ENCODE results near the gene RD3L. TPM values are rescaled to one million over a fixed set of nuclear protein-coding genes. Genes with fewer than 3 reads are reported as not detected.

RD3L gene
- polyA plus RNA-seq, 1 experiment, result not detected

DNA sequence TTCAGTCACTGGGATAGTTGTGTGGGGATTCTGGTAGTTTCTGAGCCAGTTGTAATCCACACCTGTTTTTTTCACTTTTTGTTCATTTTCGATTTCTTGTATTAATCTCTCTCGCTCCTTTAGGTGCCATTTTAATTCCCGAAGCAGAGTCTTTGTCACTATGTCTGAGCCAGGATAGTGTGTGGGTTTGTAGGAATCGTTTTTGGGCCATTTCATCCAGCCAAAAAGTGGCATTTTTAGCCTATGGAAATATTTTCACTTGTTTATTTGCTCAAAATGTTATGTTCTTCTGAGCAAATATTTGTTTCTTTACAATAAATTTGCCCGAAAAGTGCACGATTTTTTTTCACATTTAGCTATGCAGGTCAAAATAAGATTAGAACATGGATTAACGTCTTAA is 867 bp downstream of the RD3L start:
- Histone ChIP-seq H3K36me3 (ENCODE audit: control insufficient read depth, insufficient read depth, low read length) (no peaks in the 10 kb centered on the region), H3K4me3 (ENCODE audit: low read depth, low read length) (no peak overlapping the region), H3K27me3 (ENCODE audit: control insufficient read depth, insufficient read depth, low read length) (peaks cover 4% of the 10 kb centered on the region)
- TF ChIP-seq, protein P1, sequence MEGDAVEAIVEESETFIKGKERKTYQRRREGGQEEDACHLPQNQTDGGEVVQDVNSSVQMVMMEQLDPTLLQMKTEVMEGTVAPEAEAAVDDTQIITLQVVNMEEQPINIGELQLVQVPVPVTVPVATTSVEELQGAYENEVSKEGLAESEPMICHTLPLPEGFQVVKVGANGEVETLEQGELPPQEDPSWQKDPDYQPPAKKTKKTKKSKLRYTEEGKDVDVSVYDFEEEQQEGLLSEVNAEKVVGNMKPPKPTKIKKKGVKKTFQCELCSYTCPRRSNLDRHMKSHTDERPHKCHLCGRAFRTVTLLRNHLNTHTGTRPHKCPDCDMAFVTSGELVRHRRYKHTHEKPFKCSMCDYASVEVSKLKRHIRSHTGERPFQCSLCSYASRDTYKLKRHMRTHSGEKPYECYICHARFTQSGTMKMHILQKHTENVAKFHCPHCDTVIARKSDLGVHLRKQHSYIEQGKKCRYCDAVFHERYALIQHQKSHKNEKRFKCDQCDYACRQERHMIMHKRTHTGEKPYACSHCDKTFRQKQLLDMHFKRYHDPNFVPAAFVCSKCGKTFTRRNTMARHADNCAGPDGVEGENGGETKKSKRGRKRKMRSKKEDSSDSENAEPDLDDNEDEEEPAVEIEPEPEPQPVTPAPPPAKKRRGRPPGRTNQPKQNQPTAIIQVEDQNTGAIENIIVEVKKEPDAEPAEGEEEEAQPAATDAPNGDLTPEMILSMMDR (IDR thresholded peaks at IDR 0.05; ENCODE audit: insufficient read depth, low read depth, low read length), result no peak
- no peak for DNase-seq (ENCODE audit: low read depth)
- ChIA-PET CTCF (interaction anchor here (1.2 to 2.7 kb wide), 2 partner anchors 10 to 13 kb away, joined by 4 to 7 read pairs; partner anchors contain the start of gene TDRD9), POLR2A (no interaction called here)

DNA sequence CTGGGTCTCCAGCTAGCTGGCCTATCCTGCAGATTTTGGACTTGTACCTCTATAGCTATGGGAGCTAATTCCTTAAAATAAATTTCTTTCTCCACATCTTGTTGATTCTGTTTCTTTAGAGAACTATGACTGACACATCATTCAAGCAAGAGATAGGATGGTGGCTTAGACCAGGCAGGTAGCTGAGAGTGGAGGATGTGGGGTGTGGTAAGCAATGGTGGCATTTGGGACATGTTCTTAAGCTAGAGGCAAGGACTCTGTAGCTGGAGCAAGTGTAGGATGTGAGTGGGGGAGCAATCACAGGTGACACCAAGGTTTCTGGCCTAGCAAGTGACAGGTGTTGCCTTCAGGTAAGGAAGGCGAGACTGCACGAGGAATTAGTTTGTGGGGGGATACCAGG is 7.2 kb downstream of the RD3L start:
- Histone ChIP-seq H3K4me3 (ENCODE audit: low read depth, low read length) (no peak overlapping the region), H3K36me3 (ENCODE audit: control insufficient read depth, insufficient read depth, low read length) (no peaks in the 10 kb centered on the region), H3K27me3 (ENCODE audit: control insufficient read depth, insufficient read depth, low read length) (peaks cover 2% of the 10 kb centered on the region)
- TF ChIP-seq, protein P1 (IDR thresholded peaks at IDR 0.05; ENCODE audit: insufficient read depth, low read depth, low read length), result no peak
- no peak for DNase-seq (ENCODE audit: low read depth)
- POLR2A ChIA-PET, result no interaction called here
- CTCF ChIA-PET, result interaction anchor here (1.2 kb wide), 1 partner anchor 12 kb away, joined by 3 read pairs; no protein-coding TSS in a partner anchor

DNA sequence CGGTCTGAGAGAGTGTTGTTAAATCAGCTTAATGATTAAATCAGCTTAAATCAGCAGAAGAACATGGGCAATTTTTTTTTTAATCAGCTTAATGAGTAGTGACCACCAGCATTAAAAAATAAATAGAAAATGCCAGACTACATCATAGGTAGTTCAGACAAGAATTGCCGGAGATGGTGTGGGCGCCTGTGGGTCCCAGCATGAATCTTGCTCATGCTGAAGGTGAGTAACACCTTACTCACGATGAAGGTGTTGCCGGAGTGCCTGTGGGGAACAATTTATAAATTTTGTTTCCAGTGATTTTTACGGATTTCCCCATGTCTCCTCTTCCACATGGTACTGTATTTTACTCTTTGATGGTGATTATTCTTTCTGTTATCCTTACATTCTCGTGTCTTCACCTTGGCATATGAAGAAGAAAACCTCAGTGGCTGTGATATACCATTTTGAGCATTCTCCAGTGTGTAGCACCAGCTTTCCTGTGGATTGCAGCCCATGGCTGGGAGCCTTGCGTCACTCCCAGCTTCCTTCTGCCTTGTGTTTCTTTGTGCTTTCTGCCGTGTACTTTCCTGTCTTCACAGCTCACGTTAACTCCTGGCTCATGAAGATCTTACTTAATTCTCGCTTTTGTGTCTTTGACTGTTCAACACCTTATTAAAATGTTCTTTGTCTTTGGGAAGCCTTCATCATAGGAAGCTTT is 9.4 kb downstream of the RD3L start:
- ChIA-PET CTCF (no interaction called here), POLR2A (interaction anchor here (0.5 kb wide), 1 partner anchor 121 kb away, joined by 5 read pairs; no protein-coding TSS in a partner anchor)
- Histone ChIP-seq H3K4me3 (ENCODE audit: low read depth, low read length) (no peak overlapping the region), H3K27me3 (ENCODE audit: control insufficient read depth, insufficient read depth, low read length) (peaks cover 2% of the 10 kb centered on the region), H3K36me3 (ENCODE audit: control insufficient read depth, insufficient read depth, low read length) (no peaks in the 10 kb centered on the region)
- no peak for DNase-seq (ENCODE audit: low read depth)
- TF ChIP-seq, protein P1 (IDR thresholded peaks at IDR 0.05; ENCODE audit: insufficient read depth, low read depth, low read length), result no peak

DNA sequence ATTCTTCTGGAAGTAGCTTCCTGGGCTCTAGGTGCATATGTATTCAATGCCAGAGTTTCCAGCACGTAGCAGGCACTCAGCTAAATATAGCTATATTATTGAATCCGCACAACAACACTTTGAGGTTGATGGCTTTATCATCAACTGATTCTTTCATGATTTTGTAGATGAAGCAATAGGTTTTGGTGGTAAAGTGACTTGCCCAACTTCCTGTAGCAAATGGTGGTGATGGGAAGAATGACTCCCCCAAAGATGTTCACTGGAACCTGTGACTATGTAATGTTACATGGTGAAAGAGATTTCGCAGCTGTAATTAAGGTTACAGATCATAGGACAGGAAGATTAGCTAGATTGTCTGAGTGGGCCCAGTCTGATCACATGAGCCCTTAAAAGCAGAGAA is 10.9 kb downstream of the RD3L start:
- no peaks in the 10 kb centered on the region for H3K36me3 ChIP-seq (ENCODE audit: control insufficient read depth, insufficient read depth, low read length)
- no peak for DNase-seq (ENCODE audit: low read depth)
- CTCF ChIA-PET, result interaction anchor here (1.5 kb wide), 1 partner anchor 10 kb away, joined by 7 read pairs; the partner anchor contains the start of gene RD3L
- TF ChIP-seq, protein P1 (IDR thresholded peaks at IDR 0.05; ENCODE audit: insufficient read depth, low read depth, low read length), result no peak
- POLR2A ChIA-PET, result no interaction called here
- no peaks in the 10 kb centered on the region for H3K27me3 ChIP-seq (ENCODE audit: control insufficient read depth, insufficient read depth, low read length)
- no peak overlapping the region for H3K4me3 ChIP-seq (ENCODE audit: low read depth, low read length)

DNA sequence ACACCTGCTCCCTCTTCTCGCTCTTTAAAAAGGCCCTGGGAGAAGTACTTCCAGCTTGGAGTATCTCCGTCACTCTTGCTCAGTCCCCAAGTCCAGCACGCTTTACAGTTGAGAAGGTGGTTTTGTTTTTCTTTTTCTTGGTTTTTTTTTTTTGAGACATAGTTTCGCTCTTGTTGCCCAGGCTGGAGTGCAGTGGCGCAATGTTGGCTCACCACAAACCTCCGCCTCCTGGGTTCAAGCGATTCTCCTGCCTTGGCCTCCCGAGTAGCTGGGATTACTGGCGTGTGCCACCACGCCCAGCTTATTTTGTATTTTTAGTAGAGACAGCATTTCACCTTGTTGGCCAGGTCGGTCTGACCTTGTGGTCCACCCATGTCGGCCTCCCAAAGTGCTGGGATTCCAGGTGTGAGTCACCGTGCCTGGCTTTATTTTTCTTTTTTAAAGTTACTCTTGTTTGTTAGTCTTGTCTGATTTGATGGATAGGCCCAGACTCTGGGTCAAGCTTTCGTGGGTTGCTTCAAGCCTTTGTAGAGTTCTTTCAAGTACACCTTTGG is 12.2 kb downstream of the RD3L start:
- Histone ChIP-seq H3K27me3 (ENCODE audit: control insufficient read depth, insufficient read depth, low read length) (peaks cover 1% of the 10 kb centered on the region; the same call in 1 of the 2 replicates), H3K36me3 (ENCODE audit: control insufficient read depth, insufficient read depth, low read length) (no peaks in the 10 kb centered on the region), H3K4me3 (ENCODE audit: low read depth, low read length) (no peak overlapping the region)
- ChIA-PET POLR2A (no interaction called here), CTCF (interaction anchor here (1.2 to 1.5 kb wide), 2 partner anchors 11 to 20 kb away, joined by 3 to 7 read pairs; partner anchors contain the start of gene RD3L)
- DNase-seq (ENCODE audit: low read depth), result no peak
- TF ChIP-seq, protein P1 (IDR thresholded peaks at IDR 0.05; ENCODE audit: insufficient read depth, low read depth, low read length), result no peak

Measured in BJ (cell line).